ENCODE measurements around the gene INSM2.

DNA sequence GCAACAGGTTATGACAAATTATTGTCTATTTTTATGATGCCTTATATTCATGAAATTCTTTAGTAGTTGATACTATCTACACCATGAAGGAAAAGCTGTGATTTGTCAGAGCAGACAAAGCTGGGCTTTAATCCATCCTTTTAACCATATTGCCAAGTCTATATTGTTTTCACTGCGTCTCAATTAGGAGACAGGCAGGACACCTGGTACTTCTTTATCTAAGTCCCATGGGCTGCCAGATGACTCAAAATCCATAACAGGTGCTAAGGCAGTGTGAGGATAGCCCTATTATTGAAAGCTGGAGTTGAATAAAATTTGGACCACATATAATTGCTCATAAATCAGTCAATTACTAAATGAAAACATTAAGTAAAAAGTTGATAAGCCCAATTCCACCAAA, 22.6 kb downstream of the INSM2 start:
- TF ChIP-seq GATA3 (IDR thresholded peaks at IDR 0.05; ENCODE audit: low read depth, low read length) = peak; percentile 96
- TF ChIP-seq GATA2 (IDR thresholded peaks at IDR 0.05; ENCODE audit: low read depth, low read length) = peak; percentile 95

Data from SH-SY5Y (cell line).